GM19023 (cell line): ENCODE data around the gene SELENOW.
"Not testable (repeated sequence)": the region's sequence is repeated elsewhere in the genome, so short reads cannot be mapped to it uniquely, and the experiment has no call there.

Experiments used
- ATAC-seq: cut with Tn5 transposase; IDR thresholded peaks from one replicate; pipeline ENCODE4 v1.9.1; 2021; ENCODE audit warnings: mild to moderate bottlenecking, moderate library complexity; ENCODE audit not compliant: unreplicated experiment

SELENOW gene

GRCh38 chr19:47780215-47780551 lies 1.7 kb downstream of the SELENOW start:
- no peak for ATAC-seq

GRCh38 chr19:47781590-47782262 lies 3.2 kb downstream of the SELENOW start:
- ATAC-seq = no peak

- ATAC-seq = no peak
These were observed 8.1 kb downstream of the SELENOW start for GRCh38 chr19:47786566-47786965.

- ATAC-seq = not testable (repeated sequence)
These were observed 8.8 kb downstream of the SELENOW start for GRCh38 chr19:47787307-47787706.

- not testable (repeated sequence) for ATAC-seq
These were observed 11.3 kb downstream of the SELENOW start for GRCh38 chr19:47789811-47790210.

- no peak for ATAC-seq
These were observed 11.9 kb downstream of the SELENOW start for GRCh38 chr19:47790398-47790814.

GRCh38 chr19:47792616-47793015 lies 14.1 kb downstream of the SELENOW start:
- no peak for ATAC-seq

- ATAC-seq = no peak
These were observed 16.0 kb downstream of the SELENOW start for GRCh38 chr19:47794526-47794925.

GRCh38 chr19:47796785-47797184 lies 18.3 kb downstream of the SELENOW start:
- ATAC-seq = no peak

- ATAC-seq = no peak
These were observed 19.7 kb downstream of the SELENOW start for GRCh38 chr19:47797996-47798903.

GRCh38 chr19:47798904-47799266 lies 20.4 kb downstream of the SELENOW start:
- no peak for ATAC-seq

- no peak for ATAC-seq
These were observed 22.8 kb downstream of the SELENOW start for GRCh38 chr19:47801270-47801669.

GRCh38 chr19:47802521-47803043 lies 24.1 kb downstream of the SELENOW start:
- ATAC-seq = no peak

- not testable (repeated sequence) for ATAC-seq
These were observed 24.6 kb downstream of the SELENOW start for GRCh38 chr19:47803148-47803547.

GRCh38 chr19:47803671-47804070 lies 25.2 kb downstream of the SELENOW start:
- not testable (repeated sequence) for ATAC-seq

- ATAC-seq = not testable (repeated sequence)
These were observed 25.9 kb downstream of the SELENOW start, which contains the start of gene TPRX1 for GRCh38 chr19:47804451-47804850. Gene TPRX1, minus strand, starts transcription at chr19:47804551. Its CDS starts 12 bp downstream, at chr19:47804539.

- ATAC-seq = no peak
These were observed 26.8 kb downstream of the SELENOW start for GRCh38 chr19:47805313-47805712.

- ATAC-seq = no peak
These were observed 27.9 kb downstream of the SELENOW start for GRCh38 chr19:47806435-47806834.

- no peak for ATAC-seq
These were observed 34.9 kb downstream of the SELENOW start for GRCh38 chr19:47813304-47813994.

GRCh38 chr19:47813995-47814328 lies 35.5 kb downstream of the SELENOW start:
- ATAC-seq = no peak

GRCh38 chr19:47816270-47816669 lies 37.8 kb downstream of the SELENOW start:
- ATAC-seq = not testable (repeated sequence)
